ENCODE data around the gene ENDOG. TPM values are rescaled to one million over a fixed set of nuclear protein-coding genes. Genes with fewer than 3 reads are reported as not detected.

ENDOG gene
- polyA plus RNA-seq, 1 donor from 2014 or later: 61.5 TPM

- Histone ChIP-seq H3K4me2 (ENCODE audit: low read length) (no peak overlapping the region), H3K27ac (ENCODE audit: low read length) (no peak overlapping the region), H3F3A (ENCODE audit: insufficient read depth, low read length, poor library complexity, severe bottlenecking) (no peaks in the 10 kb centered on the region), H3K79me2 (replicated peaks; ENCODE audit: insufficient read depth, low read length) (no peaks in the 10 kb centered on the region), H4K20me1 (ENCODE audit: insufficient read depth) (no peaks in the 10 kb centered on the region), H3K9me3 (ENCODE audit: low read length) (no peaks in the 10 kb centered on the region), H3K4me3 (ENCODE audit: low read length) (no peak overlapping the region), H3K9me2 (ENCODE audit: insufficient read depth, low read length) (no peaks in the 10 kb centered on the region), H2AFZ (ENCODE audit: low read depth, low read length) (no peak overlapping the region), H3K9ac (ENCODE audit: low read length) (no peak overlapping the region), H3K36me3 (ENCODE audit: insufficient read depth, low read length) (no peaks in the 10 kb centered on the region), H3K27me3 (ENCODE audit: insufficient read depth, low read depth, low read length) (no peaks in the 10 kb centered on the region)
- TF ChIP-seq REST (IDR thresholded peaks at IDR 0.05; ENCODE audit: borderline replicate concordance) (no peak), MXI1 (conservative IDR thresholded peaks at IDR 0.05; ENCODE audit: poor library complexity, severe bottlenecking) (no peak), TAF1 (IDR thresholded peaks at IDR 0.05; ENCODE audit: low read depth) (no peak), EP300 (conservative IDR thresholded peaks at IDR 0.05; ENCODE audit: poor library complexity, severe bottlenecking) (no peak), RAD21 (conservative IDR thresholded peaks at IDR 0.05) (no peak), SMC3 (conservative IDR thresholded peaks at IDR 0.05; ENCODE audit: poor library complexity) (no peak), EZH2 (IDR thresholded peaks at IDR 0.05; ENCODE audit: borderline replicate concordance, insufficient read depth, low read length, poor library complexity, severe bottlenecking) (no peak), CTCF (IDR thresholded peaks at IDR 0.05; ENCODE audit: poor library complexity, severe bottlenecking) (no peak), POLR2AphosphoS5 (IDR thresholded peaks at IDR 0.05) (no peak)
Measured at GRCh38 chr9:128807827-128808226, 10.5 kb upstream of the ENDOG start.

GRCh38 chr9:128808543-128808942 lies 9.8 kb upstream of the ENDOG start:
- no peaks in the 10 kb centered on the region for H3K9me3 ChIP-seq (ENCODE audit: low read length)
- H3K9ac ChIP-seq (ENCODE audit: low read length): no peak overlapping the region
- TF ChIP-seq CTCF (IDR thresholded peaks at IDR 0.05; ENCODE audit: poor library complexity, severe bottlenecking) (no peak), RAD21 (conservative IDR thresholded peaks at IDR 0.05) (no peak), MXI1 (conservative IDR thresholded peaks at IDR 0.05; ENCODE audit: poor library complexity, severe bottlenecking) (no peak), SMC3 (conservative IDR thresholded peaks at IDR 0.05; ENCODE audit: poor library complexity) (no peak), EZH2 (IDR thresholded peaks at IDR 0.05; ENCODE audit: borderline replicate concordance, insufficient read depth, low read length, poor library complexity, severe bottlenecking) (no peak), TAF1 (IDR thresholded peaks at IDR 0.05; ENCODE audit: low read depth) (no peak), POLR2AphosphoS5 (IDR thresholded peaks at IDR 0.05) (no peak), EP300 (conservative IDR thresholded peaks at IDR 0.05; ENCODE audit: poor library complexity, severe bottlenecking) (no peak), REST (IDR thresholded peaks at IDR 0.05; ENCODE audit: borderline replicate concordance) (no peak)
- no peaks in the 10 kb centered on the region for H3K36me3 ChIP-seq (ENCODE audit: insufficient read depth, low read length)
- H3K4me2 ChIP-seq (ENCODE audit: low read length): no peak overlapping the region
- no peaks in the 10 kb centered on the region for H3K27me3 ChIP-seq (ENCODE audit: insufficient read depth, low read depth, low read length)
- no peaks in the 10 kb centered on the region for H4K20me1 ChIP-seq (ENCODE audit: insufficient read depth)
- H3K4me3 ChIP-seq (ENCODE audit: low read length): no peak overlapping the region
- no peak overlapping the region for H3K27ac ChIP-seq (ENCODE audit: low read length)
- no peaks in the 10 kb centered on the region for H3F3A ChIP-seq (ENCODE audit: insufficient read depth, low read length, poor library complexity, severe bottlenecking)
- no peaks in the 10 kb centered on the region for H3K79me2 ChIP-seq (replicated peaks; ENCODE audit: insufficient read depth, low read length)
- H2AFZ ChIP-seq (ENCODE audit: low read depth, low read length): no peak overlapping the region
- H3K9me2 ChIP-seq (ENCODE audit: insufficient read depth, low read length): no peaks in the 10 kb centered on the region
